Stimulated activated naive CD8-positive, alpha-beta T cell treated with anti-CD3 and anti-CD28 coated beads, Interleukin-15, amount 100 ng/mL, for 72 hours (primary cell): ENCODE results near the gene SCAPER.
"Not testable (repeated sequence)": the region's sequence is repeated elsewhere in the genome, so short reads cannot be mapped to it uniquely, and the experiment has no call there.

Experiments used
- ATAC-seq: fragments of 150-1000 bp; cut with Tn5 transposase; 2 replicates; pipeline ENCODE4 v1.10.0; 2021; ENCODE audit warnings: mild to moderate bottlenecking, moderate library complexity
- DNase-seq, 2 donors: peaks; one replicate each; pipeline ENCODE4 v3.0.0; 2021 to 2022
- H3K27ac Mint-ChIP-seq, 2 donors: one replicate each; pipeline ENCODE4 v1.8.0; 2022; ENCODE audit warnings: mild to moderate bottlenecking in 2 of 2, mixed read lengths in 2 of 2, moderate library complexity in 2 of 2
- H3K27me3 Mint-ChIP-seq: one replicate; pipeline ENCODE4 v1.8.0; 2022; ENCODE audit warnings: mixed read lengths
- H3K4me1 Mint-ChIP-seq: one replicate; pipeline ENCODE4 v1.8.0; 2022; ENCODE audit warnings: mild to moderate bottlenecking, mixed read lengths
- H3K4me3 Mint-ChIP-seq, 2 donors: one replicate each; pipeline ENCODE4 v1.8.0; 2022; ENCODE audit warnings: mild to moderate bottlenecking in 2 of 2, mixed read lengths in 2 of 2, moderate library complexity in 1 of 2
- H3K9me3 Mint-ChIP-seq, 2 donors: one replicate each; pipeline ENCODE4 v1.8.0; 2022; ENCODE audit warnings: mixed read lengths in 2 of 2

Gene SCAPER

DNA sequence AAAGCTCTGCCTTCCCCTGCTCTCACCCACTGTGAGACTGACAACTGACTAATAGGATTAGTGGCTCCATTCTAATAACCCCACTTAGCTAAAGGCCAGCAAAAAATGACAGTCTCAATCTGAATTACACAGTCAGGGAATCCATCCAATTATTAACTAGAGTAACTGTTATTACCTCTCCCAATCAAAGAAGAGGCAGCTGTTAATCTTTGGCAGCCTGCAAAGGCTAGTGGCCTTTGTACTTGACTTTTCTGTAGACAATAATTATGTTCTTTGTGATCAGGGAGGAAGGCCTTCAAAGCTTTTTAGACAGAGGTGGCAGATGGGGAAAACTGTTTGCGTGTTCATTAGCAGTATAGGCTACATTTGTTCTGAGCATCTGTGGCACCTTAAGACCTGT is 390.9 kb downstream of the SCAPER start:
- Mint-ChIP-seq H3K4me3 (no peak overlapping the region), H3K4me1 (no peaks in the 10 kb centered on the region), H3K27me3 (no peaks in the 10 kb centered on the region), H3K27ac (no peak overlapping the region), H3K9me3 (no peaks in the 10 kb centered on the region)
- ATAC-seq: no peak
- DNase-seq: no peak

DNA sequence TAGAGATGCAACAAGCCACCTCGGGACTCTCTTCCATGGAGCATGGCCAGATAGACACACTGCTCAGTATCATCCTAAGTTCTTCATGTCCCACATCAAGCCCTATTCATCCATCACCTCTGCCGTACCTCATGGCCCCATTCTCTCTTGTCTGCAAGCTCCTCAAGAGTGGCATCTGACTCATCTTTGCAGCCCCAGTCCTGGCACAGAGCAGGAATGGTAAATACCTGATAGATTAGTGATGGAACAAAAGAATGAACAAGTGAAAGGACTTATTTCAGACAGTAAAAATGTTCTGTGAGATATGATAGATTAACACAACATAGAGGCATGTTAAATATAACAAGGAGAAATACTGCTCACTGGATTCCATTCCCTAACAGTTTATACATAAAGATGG is 392.2 kb downstream of the SCAPER start:
- Mint-ChIP-seq H3K27me3 (no peaks in the 10 kb centered on the region), H3K9me3 (no peaks in the 10 kb centered on the region), H3K27ac (no peak overlapping the region), H3K4me1 (no peaks in the 10 kb centered on the region), H3K4me3 (no peak overlapping the region)
- DNase-seq (no peak), ATAC-seq (no peak)

DNA sequence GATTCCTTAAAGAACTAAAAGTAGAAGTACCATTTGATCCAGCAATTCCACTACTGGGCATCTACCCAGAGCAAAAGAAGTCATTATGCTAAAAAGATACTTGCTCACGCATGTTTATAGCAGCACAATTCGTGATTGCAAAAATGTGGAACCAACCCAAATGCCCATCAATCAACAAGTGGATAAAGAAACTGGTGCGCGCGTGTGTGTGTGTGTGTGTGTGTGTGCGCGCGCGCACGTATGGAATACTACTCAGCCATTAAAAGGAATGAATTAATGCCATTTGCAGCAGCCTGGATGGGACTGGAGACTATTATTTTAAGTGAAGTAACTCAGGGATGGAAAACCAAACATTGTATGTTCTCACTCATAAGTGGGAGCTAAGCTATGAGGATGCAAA is 394.5 kb downstream of the SCAPER start:
- H3K4me1 Mint-ChIP-seq, DNase-seq, H3K9me3 Mint-ChIP-seq, ATAC-seq, H3K4me3 Mint-ChIP-seq, H3K27me3 Mint-ChIP-seq, H3K27ac Mint-ChIP-seq: not testable (repeated sequence)

DNA sequence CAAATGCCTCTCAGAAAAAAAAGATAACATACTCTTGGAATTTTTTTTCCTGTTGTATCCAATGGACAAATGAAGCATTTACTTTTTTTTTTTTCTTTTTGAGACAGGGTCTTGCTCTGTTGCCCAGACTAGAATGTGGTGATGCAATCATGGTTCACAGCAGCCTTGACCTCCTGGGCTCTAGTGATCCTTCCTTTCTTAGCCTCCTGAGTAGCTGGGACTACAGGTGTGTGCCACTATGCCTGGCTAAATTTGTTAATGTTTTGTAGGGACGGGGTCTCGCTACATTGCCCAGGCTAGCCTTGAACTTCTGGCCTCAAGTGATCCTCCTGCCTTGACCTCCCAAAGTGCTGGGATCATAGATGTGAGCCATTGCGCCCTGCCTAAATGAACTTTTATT is 401.3 kb downstream of the SCAPER start:
- H3K4me3 Mint-ChIP-seq: no peak overlapping the region
- no peaks in the 10 kb centered on the region for H3K9me3 Mint-ChIP-seq
- peak overlapping the region in 1 of 2 donors; percentile 55 for H3K27ac Mint-ChIP-seq
- H3K27me3 Mint-ChIP-seq: no peaks in the 10 kb centered on the region
- ATAC-seq: no peak
- DNase-seq: no peak
- H3K4me1 Mint-ChIP-seq: no peaks in the 10 kb centered on the region

GRCh38 chr15:76503121-76503520 is 402.0 kb downstream of the SCAPER start:
- H3K9me3 Mint-ChIP-seq: no peaks in the 10 kb centered on the region

DNA sequence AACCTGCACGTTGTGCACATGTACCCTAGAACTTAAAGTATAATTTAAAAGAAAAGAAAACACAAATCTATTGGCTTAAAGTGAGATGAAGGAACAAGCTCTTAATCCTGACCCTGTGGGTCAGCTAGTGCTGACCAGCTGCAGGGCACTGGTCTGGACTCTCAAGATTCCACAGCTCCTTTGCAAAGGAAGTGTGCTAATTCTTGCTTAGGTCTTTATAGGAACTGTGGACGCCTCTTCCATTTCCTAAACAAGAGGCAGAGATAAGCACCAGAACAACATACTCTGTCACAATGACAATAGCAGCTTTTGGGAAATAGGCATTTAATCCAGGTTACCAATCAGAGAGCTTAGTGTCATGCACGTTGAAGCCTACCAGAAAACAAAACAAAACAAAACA is 402.5 kb downstream of the SCAPER start:
- no peak overlapping the region for H3K4me3 Mint-ChIP-seq
- H3K27me3 Mint-ChIP-seq: no peaks in the 10 kb centered on the region
- no peak overlapping the region for H3K27ac Mint-ChIP-seq
- ATAC-seq (no peak), DNase-seq (no peak)
- H3K9me3 Mint-ChIP-seq: no peaks in the 10 kb centered on the region
- H3K4me1 Mint-ChIP-seq: no peaks in the 10 kb centered on the region

More at GRCh38 chr15:76503121-76503520, 402.0 kb downstream of the SCAPER start:
- no peak overlapping the region for H3K4me3 Mint-ChIP-seq
- DNase-seq: no peak
- ATAC-seq: no peak
- no peak overlapping the region for H3K27ac Mint-ChIP-seq
- H3K27me3 Mint-ChIP-seq: no peaks in the 10 kb centered on the region
- H3K4me1 Mint-ChIP-seq: no peaks in the 10 kb centered on the region

DNA sequence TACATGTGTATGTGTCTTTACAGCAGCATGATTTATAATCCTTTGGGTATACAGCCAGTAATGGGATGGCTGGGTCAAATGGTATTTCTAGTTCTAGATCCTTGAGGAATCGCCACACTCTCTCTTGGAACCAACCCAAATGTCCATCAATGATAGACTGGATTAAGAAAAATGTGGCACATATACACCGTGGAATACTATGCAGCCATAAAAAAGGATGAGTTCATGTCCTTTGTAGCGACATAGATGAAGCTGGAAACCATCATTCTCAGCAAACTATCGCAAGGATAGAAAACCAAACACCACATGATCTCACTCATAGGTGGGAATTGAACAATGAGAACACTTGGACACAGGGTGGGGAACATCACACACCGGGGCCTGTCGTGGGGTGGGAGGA is 403.0 kb downstream of the SCAPER start:
- not testable (repeated sequence) for DNase-seq, H3K9me3 Mint-ChIP-seq, H3K27me3 Mint-ChIP-seq, H3K4me3 Mint-ChIP-seq, ATAC-seq, H3K4me1 Mint-ChIP-seq, H3K27ac Mint-ChIP-seq

DNA sequence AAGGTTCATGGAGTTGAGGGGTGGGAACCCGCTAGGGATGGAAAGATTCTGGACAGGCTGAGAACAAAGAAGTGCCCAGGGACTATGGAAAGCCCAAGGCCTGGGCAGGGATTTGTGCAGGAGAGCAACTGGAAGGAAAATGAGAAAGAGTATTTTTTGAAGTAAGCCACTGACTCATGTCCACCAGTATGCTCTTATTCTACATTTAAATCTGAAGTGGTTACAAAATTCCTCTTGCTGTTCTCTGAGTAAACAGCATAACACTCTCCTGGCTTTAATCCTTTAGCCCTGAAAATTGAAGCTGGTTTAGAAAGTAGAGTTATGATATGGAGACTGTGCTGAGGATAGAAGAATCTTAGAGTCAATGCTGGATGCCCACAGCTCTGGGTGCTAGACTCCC is 403.4 kb downstream of the SCAPER start:
- no peak overlapping the region for H3K27ac Mint-ChIP-seq
- no peak overlapping the region for H3K4me3 Mint-ChIP-seq
- H3K27me3 Mint-ChIP-seq: no peaks in the 10 kb centered on the region

DNA sequence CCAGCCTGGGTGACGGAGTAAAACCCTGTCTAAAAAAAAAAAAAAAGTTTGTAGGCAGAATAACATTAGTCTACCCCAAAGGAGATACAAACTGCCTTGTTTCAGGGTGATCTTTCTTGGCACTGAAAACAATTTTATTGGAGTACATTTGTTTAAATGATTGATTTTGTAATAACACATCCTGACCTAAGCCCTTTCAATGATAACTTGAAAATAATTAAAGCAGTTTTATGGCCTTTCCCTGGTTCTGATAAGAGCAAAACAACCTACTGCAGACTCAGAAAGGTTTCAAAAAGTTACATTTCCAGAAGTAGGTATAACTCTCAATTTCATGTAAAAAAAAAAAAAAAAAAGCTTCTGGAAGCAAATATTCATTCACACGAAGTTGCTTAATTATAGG is 404.1 kb downstream of the SCAPER start:
- Mint-ChIP-seq H3K4me3 (no peak overlapping the region), H3K4me1 (no peaks in the 10 kb centered on the region), H3K27me3 (no peaks in the 10 kb centered on the region), H3K27ac (no peak overlapping the region), H3K9me3 (no peaks in the 10 kb centered on the region)
- no peak for ATAC-seq
- no peak for DNase-seq

More for the DNA sequence above, 403.4 kb downstream of the SCAPER start:
- ATAC-seq: no peak
- H3K9me3 Mint-ChIP-seq: no peaks in the 10 kb centered on the region
- no peaks in the 10 kb centered on the region for H3K4me1 Mint-ChIP-seq
- no peak for DNase-seq

DNA sequence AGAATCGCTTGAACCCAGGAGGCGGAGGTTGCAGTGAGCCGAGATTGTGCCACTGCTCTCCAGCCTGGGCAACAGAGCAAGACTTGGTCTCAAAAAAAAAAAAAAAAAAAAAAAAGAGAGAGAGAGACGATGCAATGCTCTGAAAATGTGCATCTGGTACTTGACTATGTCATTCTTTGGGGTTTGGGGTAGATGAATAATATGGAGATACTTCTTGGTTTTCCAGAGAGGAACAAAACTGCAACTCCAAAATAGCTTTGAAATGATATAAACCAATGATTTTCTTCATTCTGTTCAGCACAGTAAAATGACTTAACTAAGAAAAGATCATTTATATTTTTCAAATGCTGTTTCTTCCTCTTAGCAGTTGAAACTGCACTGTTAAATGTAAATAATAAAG is 409.7 kb downstream of the SCAPER start:
- Mint-ChIP-seq H3K9me3 (no peaks in the 10 kb centered on the region), H3K27me3 (no peaks in the 10 kb centered on the region), H3K4me3 (no peak overlapping the region), H3K4me1 (no peaks in the 10 kb centered on the region), H3K27ac (peak overlapping the region in 1 of 2 donors; percentile 74)
- ATAC-seq (no peak), DNase-seq (no peak)

- Mint-ChIP-seq H3K27me3 (no peaks in the 10 kb centered on the region), H3K9me3 (no peaks in the 10 kb centered on the region), H3K4me1 (no peaks in the 10 kb centered on the region), H3K4me3 (no peak overlapping the region), H3K27ac (no peak overlapping the region)
- ATAC-seq (no peak), DNase-seq (no peak)
Observed at GRCh38 chr15:76492538-76492937, 412.6 kb downstream of the SCAPER start.

DNA sequence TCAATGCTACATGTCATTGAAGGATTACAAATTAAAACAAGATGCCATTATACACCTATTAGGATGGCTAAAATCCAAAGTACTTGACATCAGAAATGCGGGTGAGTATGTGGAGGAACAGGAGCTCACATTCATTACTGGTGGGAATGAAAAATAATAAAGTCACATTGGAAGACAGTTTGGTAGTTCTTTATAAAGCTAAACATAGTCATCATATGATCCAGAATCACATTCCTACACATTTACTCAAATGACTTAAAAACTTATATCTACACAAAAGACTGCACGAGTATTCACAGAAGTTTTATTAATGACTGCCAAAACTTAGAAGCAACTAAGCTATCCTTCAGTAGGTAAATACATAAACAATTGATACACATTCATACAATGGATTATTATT is 421.4 kb downstream of the SCAPER start:
- Mint-ChIP-seq H3K9me3 (no peaks in the 10 kb centered on the region), H3K27ac (no peak overlapping the region), H3K4me3 (no peak overlapping the region), H3K4me1 (no peaks in the 10 kb centered on the region), H3K27me3 (no peaks in the 10 kb centered on the region)
- no peak for DNase-seq
- no peak for ATAC-seq

GRCh38 chr15:76483018-76483417 is 422.1 kb downstream of the SCAPER start:
- Mint-ChIP-seq H3K27me3 (no peaks in the 10 kb centered on the region), H3K4me1 (no peaks in the 10 kb centered on the region), H3K4me3 (no peak overlapping the region), H3K9me3 (no peaks in the 10 kb centered on the region), H3K27ac (no peak overlapping the region)
- ATAC-seq (no peak), DNase-seq (no peak)

DNA sequence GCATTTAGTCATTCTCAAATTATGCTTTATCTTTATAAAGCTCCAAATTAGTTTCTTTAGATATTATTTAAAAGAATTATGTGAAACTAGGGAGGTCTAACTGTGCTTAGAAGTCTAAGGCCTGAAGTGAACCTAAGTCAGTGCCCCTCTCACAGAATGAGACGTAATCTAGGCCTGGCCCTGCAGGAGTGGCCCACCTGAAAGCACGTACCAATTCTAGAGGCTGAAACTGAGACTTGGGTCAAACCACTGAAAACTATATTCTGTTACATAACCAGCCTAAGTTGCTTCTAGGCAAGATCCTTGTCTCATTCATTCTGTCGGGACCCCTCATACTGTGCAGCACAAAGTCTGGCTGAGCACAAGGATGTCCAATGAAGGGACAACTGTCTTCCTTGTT is 424.9 kb downstream of the SCAPER start:
- H3K27ac Mint-ChIP-seq: no peak overlapping the region
- ATAC-seq (no peak), DNase-seq (no peak)
- no peaks in the 10 kb centered on the region for H3K9me3 Mint-ChIP-seq
- no peaks in the 10 kb centered on the region for H3K4me1 Mint-ChIP-seq
- H3K4me3 Mint-ChIP-seq: no peak overlapping the region
- H3K27me3 Mint-ChIP-seq: no peaks in the 10 kb centered on the region

DNA sequence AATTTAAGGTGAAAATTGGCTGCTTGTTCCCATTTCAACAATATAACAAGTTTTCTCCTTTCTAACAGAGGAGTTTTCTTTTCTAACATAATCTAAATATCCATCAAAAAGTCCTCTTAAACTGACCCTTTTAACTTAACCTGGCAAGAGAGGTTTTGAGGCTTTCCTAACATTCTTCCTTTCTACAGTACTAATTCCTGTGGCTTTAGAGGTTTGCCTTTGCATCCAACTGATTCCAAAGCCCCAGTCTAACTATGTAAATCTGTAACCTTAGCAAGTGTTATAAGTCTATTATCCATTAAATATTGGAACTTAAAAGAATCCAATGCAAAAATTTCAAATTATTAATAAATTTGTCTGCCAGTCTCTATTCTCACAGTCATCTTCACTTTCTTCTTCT is 434.4 kb downstream of the SCAPER start:
- DNase-seq (no peak), ATAC-seq (no peak)
- Mint-ChIP-seq H3K9me3 (peaks cover 10 to 24% of the 10 kb centered on the region in 2 donors), H3K4me1 (no peaks in the 10 kb centered on the region), H3K27ac (no peak overlapping the region), H3K27me3 (no peaks in the 10 kb centered on the region), H3K4me3 (no peak overlapping the region)

DNA sequence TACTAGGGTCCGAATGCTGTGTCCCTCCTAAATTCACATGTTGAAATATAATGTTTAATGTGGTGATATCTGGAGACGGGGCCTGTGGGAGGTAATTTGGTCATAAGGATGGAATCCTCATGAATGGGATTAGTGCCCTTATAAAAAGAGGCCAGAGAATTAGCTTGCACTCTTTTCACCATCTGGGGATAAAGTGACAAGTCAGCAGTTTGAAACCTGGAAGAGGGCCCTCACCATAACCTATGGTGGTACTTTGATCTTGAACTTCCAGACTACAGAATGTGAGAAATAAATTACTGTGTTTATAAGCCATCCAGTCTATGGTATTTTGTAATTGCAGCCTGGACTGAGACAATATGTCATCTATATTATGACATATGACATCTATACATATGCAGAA is 436.4 kb downstream of the SCAPER start:
- no peaks in the 10 kb centered on the region for H3K4me1 Mint-ChIP-seq
- no peak for ATAC-seq
- H3K27me3 Mint-ChIP-seq: no peaks in the 10 kb centered on the region
- H3K27ac Mint-ChIP-seq: no peak overlapping the region
- H3K4me3 Mint-ChIP-seq: no peak overlapping the region
- DNase-seq: no peak
- H3K9me3 Mint-ChIP-seq: peaks cover 10 to 25% of the 10 kb centered on the region in 2 donors

DNA sequence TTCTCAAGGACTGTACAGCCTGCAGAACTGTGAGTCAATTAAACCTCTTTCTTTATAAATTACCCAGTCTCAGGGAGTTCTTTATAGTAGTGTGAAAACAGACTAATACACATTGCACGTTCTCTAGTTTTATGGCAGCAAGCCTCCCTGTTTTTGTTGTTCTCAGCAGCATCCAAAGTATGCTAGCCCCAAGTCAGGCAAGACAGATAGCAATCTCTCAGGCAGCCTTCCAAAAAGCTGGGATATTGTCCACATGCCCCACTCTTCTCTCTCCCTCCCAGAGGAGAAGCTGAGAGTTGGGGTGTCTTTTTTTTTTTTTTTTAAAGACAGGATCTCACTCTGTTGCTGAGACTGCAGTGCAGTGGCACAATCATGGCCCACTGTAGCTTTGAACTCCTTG is 438.0 kb downstream of the SCAPER start:
- Mint-ChIP-seq H3K27me3 (no peaks in the 10 kb centered on the region), H3K9me3 (peaks cover 10 to 25% of the 10 kb centered on the region in 2 donors), H3K4me3 (no peak overlapping the region), H3K4me1 (no peaks in the 10 kb centered on the region), H3K27ac (no peak overlapping the region)
- ATAC-seq: no peak
- no peak for DNase-seq

DNA sequence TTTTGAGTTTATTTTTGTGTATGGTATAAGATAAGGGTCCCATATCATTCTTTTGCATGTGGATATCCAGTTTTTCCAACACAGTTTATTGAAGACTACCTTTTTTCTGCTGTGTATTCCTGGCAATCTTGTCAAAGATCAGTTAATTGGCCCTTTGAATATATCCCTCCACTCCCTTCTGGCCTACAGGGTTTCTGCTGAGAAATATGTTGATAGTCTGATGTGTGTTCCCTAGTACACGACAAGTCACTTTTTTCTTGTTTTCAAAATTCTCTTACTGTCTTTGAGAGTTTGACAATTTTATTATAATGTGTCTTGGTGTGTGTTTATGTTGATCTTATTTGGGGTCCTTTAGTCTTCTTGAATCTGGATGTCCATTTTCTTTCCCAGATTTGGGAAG is 439.4 kb downstream of the SCAPER start:
- DNase-seq (no peak), ATAC-seq (no peak)
- no peaks in the 10 kb centered on the region for H3K27me3 Mint-ChIP-seq

More for the DNA sequence above, 439.4 kb downstream of the SCAPER start:
- Mint-ChIP-seq H3K27ac (no peak overlapping the region), H3K9me3 (peaks cover 10 to 27% of the 10 kb centered on the region in 2 donors), H3K4me3 (no peak overlapping the region), H3K4me1 (no peaks in the 10 kb centered on the region)
